ENCODE results near the gene ATRX.
"Not testable (repeated sequence)": the region's sequence is repeated elsewhere in the genome, so short reads cannot be mapped to it uniquely, and the experiment has no call there.

ATRX gene

DNA sequence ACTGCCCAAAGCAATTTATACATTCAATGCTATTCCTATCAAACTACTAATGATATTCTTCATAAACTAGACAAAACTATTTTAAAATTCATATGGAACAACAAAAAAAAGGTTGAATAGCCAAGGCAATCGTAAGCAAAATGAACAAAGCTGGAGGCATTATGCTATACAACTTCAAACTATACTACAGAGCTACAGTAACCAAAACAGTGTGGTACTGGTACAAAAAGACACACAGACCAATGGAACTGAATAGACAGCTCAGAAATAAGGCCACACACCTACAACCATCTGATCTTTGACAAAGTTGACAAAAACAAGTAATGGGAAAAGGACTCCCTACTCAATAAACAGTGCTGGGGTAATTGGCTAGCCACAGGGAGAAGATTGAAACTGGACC lies 271.8 kb downstream of the ATRX start:
- no peak for DNase-seq
- intact Hi-C loops (cut with DNase I) = no loop called here

DNA sequence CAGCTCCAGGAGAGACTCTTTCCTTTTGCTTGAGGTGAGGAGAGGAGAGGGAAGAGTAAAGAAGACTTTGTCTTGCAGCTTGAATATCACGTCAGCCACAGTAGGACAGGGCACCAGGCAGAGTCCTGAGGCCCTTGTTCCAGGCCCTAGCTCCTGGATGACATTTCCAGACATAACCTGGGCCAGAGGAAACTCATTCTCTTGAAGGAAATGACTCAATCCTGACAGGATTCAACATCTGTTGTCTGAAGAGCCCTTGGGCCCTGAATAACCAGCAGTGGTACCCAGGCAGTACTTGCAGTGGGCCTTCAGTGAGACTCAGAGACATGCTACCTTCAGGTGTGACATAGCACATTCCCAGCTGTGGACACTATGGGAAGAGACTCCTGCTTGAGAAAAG lies 276.0 kb downstream of the ATRX start:
- intact Hi-C loops (cut with DNase I) = no loop called here
- DNase-seq = no peak

DNA sequence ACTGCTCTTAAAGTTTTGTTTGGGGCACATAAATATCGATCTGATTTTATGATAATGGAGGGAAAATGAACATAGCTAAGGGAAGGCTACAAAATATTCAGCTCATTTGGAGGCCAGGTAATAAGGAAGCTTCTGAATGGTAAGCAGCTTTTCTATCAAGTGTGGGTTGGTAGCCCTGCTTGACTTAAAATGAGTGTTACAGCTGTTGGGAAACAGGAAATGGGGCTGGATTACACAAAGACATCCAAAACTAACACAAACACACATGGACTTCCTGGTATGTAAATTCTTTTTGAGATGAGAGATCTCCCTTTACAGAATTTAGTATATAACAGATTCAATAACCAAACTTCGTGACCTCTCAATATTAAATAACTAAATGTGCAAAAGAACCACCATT lies 280.8 kb downstream of the ATRX start:
- intact Hi-C loops (cut with DNase I) = no loop called here
- DNase-seq = no peak

DNA sequence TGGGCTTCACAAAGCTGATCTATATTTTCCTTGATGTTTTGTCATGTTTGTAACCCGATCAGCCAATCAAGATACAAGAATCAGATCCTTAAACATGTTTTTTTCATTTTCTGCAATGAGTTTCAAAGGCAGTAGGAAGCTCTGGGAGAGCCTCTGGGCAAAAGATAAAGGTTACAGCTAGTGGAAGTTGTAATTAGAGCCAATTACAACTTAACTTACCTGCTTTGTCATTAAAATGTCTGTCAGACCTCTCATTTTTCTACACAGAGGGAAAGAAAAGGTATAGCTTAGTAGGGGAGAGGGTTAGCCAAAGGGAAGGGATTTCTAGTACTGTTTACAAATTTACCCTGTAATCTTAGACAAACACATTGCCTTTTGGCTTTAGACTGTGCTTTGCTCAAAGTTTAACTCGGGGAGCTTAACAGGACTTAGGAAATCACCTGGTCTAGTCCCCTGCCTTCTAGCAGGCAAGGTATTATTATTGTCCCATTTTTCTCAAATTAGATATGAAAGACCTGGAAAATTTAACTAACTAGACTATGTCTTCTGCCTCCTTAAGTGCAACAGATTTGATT lies 283.0 kb downstream of the ATRX start:
- no peak for DNase-seq
- intact Hi-C loops (cut with DNase I) = no loop called here

DNA sequence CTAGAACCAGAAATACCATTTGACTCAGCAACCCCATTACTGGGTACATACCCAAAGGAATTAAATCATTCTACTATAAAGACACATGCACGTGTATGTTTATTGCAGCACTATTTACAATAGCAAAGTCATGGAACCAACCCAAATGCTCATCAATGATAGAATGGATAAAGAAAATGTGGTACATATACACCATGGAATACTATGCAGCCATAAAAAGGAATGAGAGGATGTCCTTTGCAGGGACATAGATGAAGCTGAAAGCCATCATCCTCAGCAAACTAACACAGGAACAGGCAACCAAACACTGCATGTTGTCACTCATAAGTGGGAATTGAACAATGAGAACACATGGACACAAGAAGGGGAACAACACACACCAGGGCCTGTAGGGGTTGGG lies 285.9 kb downstream of the ATRX start:
- intact Hi-C loops (cut with DNase I); DNase-seq: not testable (repeated sequence)

DNA sequence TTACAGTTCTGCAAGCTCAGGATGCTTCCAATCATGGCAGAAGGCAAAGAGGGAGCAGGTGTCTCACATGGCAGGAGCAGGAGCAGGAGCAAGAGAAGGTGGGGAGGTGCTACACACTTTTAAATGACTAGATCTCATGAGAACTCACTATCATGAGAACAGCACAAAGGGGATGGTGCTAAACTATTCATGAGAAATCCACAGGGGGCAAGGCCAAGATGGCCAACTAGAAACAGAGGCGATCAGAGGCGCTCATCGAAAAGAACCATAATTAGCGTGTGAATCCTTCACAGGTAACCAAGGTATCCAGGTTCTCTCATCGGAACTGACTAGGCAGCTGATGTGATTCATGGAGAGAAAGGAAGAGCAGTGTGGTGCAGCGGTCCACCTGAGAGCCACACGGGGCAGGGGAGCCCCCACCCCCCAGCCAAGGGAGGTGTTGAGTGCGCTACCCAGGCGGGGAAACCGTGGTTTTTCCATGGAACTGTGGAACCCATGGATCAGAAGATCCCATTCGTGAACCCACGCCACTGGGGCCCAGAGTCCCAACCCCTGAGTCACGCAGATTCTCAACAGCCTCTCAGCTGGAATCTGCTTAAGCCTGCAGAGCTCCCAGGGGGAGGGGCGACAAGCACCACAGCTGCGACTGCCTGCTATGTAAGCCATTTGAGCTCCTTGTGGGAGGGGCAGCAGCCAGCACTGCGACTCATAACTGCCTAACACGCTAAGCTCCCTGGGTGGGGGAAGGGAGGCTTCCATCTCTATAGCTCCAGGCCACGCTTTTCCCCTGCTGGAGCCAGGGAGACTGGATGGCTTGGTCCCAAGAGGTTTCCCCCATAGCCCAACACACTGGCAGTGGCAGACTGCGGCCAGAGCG lies 292.1 kb downstream of the ATRX start:
- intact Hi-C loops (cut with DNase I) = no loop called here
- peak in 2 of 10 donors; percentile 31 to 42 for DNase-seq

DNA sequence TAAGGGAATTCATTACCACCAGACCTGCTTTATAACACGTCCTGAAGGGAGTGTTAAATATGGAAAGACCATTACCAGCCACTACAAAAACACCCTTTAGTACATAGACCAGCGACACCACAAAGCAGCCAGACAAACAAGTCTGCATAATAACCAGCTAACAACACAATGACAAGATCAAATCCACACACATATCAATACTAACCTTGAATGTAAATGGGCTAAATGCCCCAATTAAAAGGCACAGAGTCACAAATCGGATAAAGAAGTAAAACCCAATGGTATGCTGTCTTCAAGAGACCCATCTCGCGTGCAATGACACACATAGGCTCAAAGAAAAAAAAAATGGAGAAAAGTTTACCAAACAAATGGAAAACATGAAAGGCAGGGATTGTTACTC lies 302.0 kb downstream of the ATRX start:
- intact Hi-C loops (cut with DNase I) = no loop called here
- no peak for DNase-seq

DNA sequence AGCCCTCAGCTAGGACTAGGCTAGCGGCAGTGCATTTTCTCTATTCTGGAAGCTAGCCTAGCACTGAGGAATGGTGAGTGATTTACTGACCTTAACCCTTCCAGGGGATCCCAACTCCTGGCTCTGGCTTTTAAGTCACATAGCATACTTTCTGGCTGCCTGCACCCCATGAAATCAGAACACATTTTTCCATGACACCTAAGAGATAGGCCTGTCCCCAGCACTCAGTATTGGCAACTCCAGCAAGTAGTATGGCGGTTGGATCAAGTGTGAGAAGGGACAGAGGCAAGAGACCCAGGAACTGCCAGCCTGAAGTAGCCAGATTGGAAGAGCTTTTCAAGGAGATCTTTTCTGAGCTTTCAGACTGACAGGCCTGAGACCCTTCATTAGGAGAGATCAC lies 330.6 kb downstream of the ATRX start:
- no peak for DNase-seq
- intact Hi-C loops (cut with DNase I) = no loop called here

All from posterior cingulate gyrus (tissue), 11 donors.